NT2/D1 (cell line): ENCODE results near the gene TMEM176A.
"Not testable (repeated sequence)": the region's sequence is repeated elsewhere in the genome, so short reads cannot be mapped to it uniquely, and the experiment has no call there.

ENCODE experiments used
- DNase-seq: peaks from one replicate; pipeline ENCODE4 v3.0.0-alpha.2; 2011; ENCODE audit warnings: low read depth, low spot score
- H3K27me3 ChIP-seq: 2 replicates; pipeline ENCODE4 v1.6.0; 2011; ENCODE audit warnings: mild to moderate bottlenecking; ENCODE audit not compliant: insufficient read length, insufficient read depth
- H3K36me3 ChIP-seq: 2 replicates; pipeline ENCODE4 v1.6.1; 2011; ENCODE audit warnings: mild to moderate bottlenecking, low read length, mixed read lengths; ENCODE audit not compliant: insufficient read depth, insufficient read length
- H3K4me1 ChIP-seq: 2 replicates; pipeline ENCODE4 v1.5.1; 2011; ENCODE audit not compliant: insufficient read depth, insufficient read length
- H3K4me3 ChIP-seq: 2 replicates; pipeline ENCODE4 v1.5.1; 2011; ENCODE audit warnings: low read depth; ENCODE audit not compliant: insufficient read length
- H3K9ac ChIP-seq: 2 replicates; pipeline ENCODE4 v1.6.0; 2011; ENCODE audit warnings: low read depth; ENCODE audit not compliant: insufficient read length
- H3K9me3 ChIP-seq: 2 replicates; pipeline ENCODE4 v1.5.1; 2011; ENCODE audit warnings: mild to moderate bottlenecking, low read length; ENCODE audit not compliant: insufficient read depth
- SUZ12 ChIP-seq: IDR thresholded peaks from 2 replicates; pipeline ENCODE4 v1.6.1; 2011; ENCODE audit not compliant: insufficient read length, insufficient read depth; ENCODE audit errors: extremely low read depth
- YY1 ChIP-seq: IDR thresholded peaks from 2 replicates; pipeline ENCODE4 v1.6.1; 2011; ENCODE audit not compliant: insufficient read length, insufficient read depth
- ZNF274 ChIP-seq: IDR thresholded peaks from 2 replicates; pipeline ENCODE4 v1.6.1; 2011; ENCODE audit warnings: mild to moderate bottlenecking, low read depth, low read length

The TMEM176A gene

GRCh38 chr7:150806454-150806853 is 5.9 kb downstream of the TMEM176A start:
- H3K36me3 ChIP-seq: no peaks in the 10 kb centered on the region
- no peak for DNase-seq
- H3K4me1 ChIP-seq: no peaks in the 10 kb centered on the region
- peaks cover 14% of the 10 kb centered on the region for H3K27me3 ChIP-seq
- H3K4me3 ChIP-seq: no peak overlapping the region
- H3K9me3 ChIP-seq: peaks cover 9% of the 10 kb centered on the region; the same call in 1 of the 2 replicates
- TF ChIP-seq YY1 (no peak), SUZ12 (no peak), ZNF274 (no peak)
- no peak overlapping the region for H3K9ac ChIP-seq

- no peak overlapping the region for H3K4me3 ChIP-seq
- no peaks in the 10 kb centered on the region for H3K4me1 ChIP-seq
- peaks cover 9% of the 10 kb centered on the region; the same call in 1 of the 2 replicates for H3K9me3 ChIP-seq
- H3K9ac ChIP-seq: no peak overlapping the region
- peaks cover 10% of the 10 kb centered on the region for H3K27me3 ChIP-seq
- H3K36me3 ChIP-seq: no peaks in the 10 kb centered on the region
- DNase-seq: no peak
- TF ChIP-seq SUZ12 (no peak), ZNF274 (no peak)
These were observed 6.3 kb downstream of the TMEM176A start for GRCh38 chr7:150806863-150807262.

GRCh38 chr7:150807616-150808438 is 7.3 kb downstream of the TMEM176A start:
- not testable (repeated sequence) for H3K4me3 ChIP-seq, H3K36me3 ChIP-seq, DNase-seq, H3K4me1 ChIP-seq, H3K27me3 ChIP-seq, H3K9me3 ChIP-seq, H3K9ac ChIP-seq

- DNase-seq: no peak
- Histone ChIP-seq H3K27me3 (no peaks in the 10 kb centered on the region), H3K36me3 (no peaks in the 10 kb centered on the region), H3K4me1 (no peaks in the 10 kb centered on the region), H3K9me3 (peaks cover 7% of the 10 kb centered on the region), H3K9ac (no peak overlapping the region), H3K4me3 (no peak overlapping the region)
- no peak for TF ChIP-seq ZNF274
- no peak for TF ChIP-seq SUZ12
- no peak for TF ChIP-seq YY1
These were observed 13.9 kb downstream of the TMEM176A start for GRCh38 chr7:150814328-150815001.

- peaks cover 2% of the 10 kb centered on the region for H3K4me1 ChIP-seq
- no peak overlapping the region for H3K9ac ChIP-seq
- TF ChIP-seq SUZ12 (no peak), YY1 (no peak), ZNF274 (no peak)
- no peak overlapping the region for H3K4me3 ChIP-seq
- H3K27me3 ChIP-seq: no peaks in the 10 kb centered on the region
- H3K36me3 ChIP-seq: no peaks in the 10 kb centered on the region
- DNase-seq: no peak
- peaks cover 7% of the 10 kb centered on the region for H3K9me3 ChIP-seq
These were observed 18.4 kb downstream of the TMEM176A start for GRCh38 chr7:150818971-150819370.

GRCh38 chr7:150820148-150820547 is 19.6 kb downstream of the TMEM176A start:
- no peak for TF ChIP-seq ZNF274
- no peak for TF ChIP-seq SUZ12
- no peak for TF ChIP-seq YY1
- no peak for DNase-seq
- H3K9ac ChIP-seq: no peak overlapping the region
- no peaks in the 10 kb centered on the region for H3K27me3 ChIP-seq
- peaks cover 2% of the 10 kb centered on the region for H3K4me1 ChIP-seq
- no peaks in the 10 kb centered on the region for H3K36me3 ChIP-seq
- H3K9me3 ChIP-seq: peaks cover 7% of the 10 kb centered on the region
- no peak overlapping the region for H3K4me3 ChIP-seq

- peaks cover 2% of the 10 kb centered on the region for H3K4me1 ChIP-seq
- no peak for DNase-seq
- H3K4me3 ChIP-seq: no peak overlapping the region
- no peak for TF ChIP-seq SUZ12
- no peak for TF ChIP-seq YY1
- TF ChIP-seq ZNF274: no peak
- H3K9ac ChIP-seq: no peak overlapping the region
- H3K27me3 ChIP-seq: no peaks in the 10 kb centered on the region
- peaks cover 7% of the 10 kb centered on the region for H3K9me3 ChIP-seq
- H3K36me3 ChIP-seq: no peaks in the 10 kb centered on the region
These were observed 20.1 kb downstream of the TMEM176A start for GRCh38 chr7:150820578-150821198.
